Measurements from ENCODE around the gene HDHD2.
A peak's percentile ranks its signal among the peaks of the same experiment; 100 is the strongest.
"Not testable (repeated sequence)": the region's sequence is repeated elsewhere in the genome, so short reads cannot be mapped to it uniquely, and the experiment has no call there.

The HDHD2 gene

GRCh38 chr18:47150029-47150823 lies at the start of gene HDHD2:
HDHD2 (minus strand) TSS chr18:47150500; CDS start chr18:47136439, 14,061 bp downstream.
- peak; percentile 53 to 74 (median 62) for DNase-seq

GRCh38 chr18:47195961-47196360 lies 45.7 kb upstream of the HDHD2 start:
- DNase-seq: not testable (repeated sequence)

- no peak for DNase-seq
Measured at GRCh38 chr18:47191961-47192360, 41.7 kb upstream of the HDHD2 start.

GRCh38 chr18:47187721-47188120 lies 37.4 kb upstream of the HDHD2 start:
- no peak for DNase-seq

GRCh38 chr18:47184419-47185050 lies 34.2 kb upstream of the HDHD2 start:
- DNase-seq: peak in 2 of 6 experiments; percentile 2 to 5

GRCh38 chr18:47182156-47182555 lies 31.9 kb upstream of the HDHD2 start:
- not testable (repeated sequence) for DNase-seq

- DNase-seq: no peak
Measured at GRCh38 chr18:47180765-47181164, 30.5 kb upstream of the HDHD2 start.

GRCh38 chr18:47179520-47179919 lies 29.2 kb upstream of the HDHD2 start:
- DNase-seq: no peak

GRCh38 chr18:47175898-47176575 lies 25.7 kb upstream of the HDHD2 start, which contains the start of gene IER3IP1:
IER3IP1 (minus strand) TSS chr18:47176364; CDS start chr18:47176277, 87 bp downstream.
- DNase-seq: peak; percentile 73 to 88 (median 81)

- no peak for DNase-seq
Measured at GRCh38 chr18:47175283-47175897, 25.1 kb upstream of the HDHD2 start.

GRCh38 chr18:47174545-47175116 lies 24.3 kb upstream of the HDHD2 start:
- no peak for DNase-seq

- DNase-seq: no peak
Measured at GRCh38 chr18:47172476-47172875, 22.2 kb upstream of the HDHD2 start.

- no peak for DNase-seq
Measured at GRCh38 chr18:47168913-47169312, 18.6 kb upstream of the HDHD2 start.

- no peak for DNase-seq
Measured at GRCh38 chr18:47168509-47168908, 18.2 kb upstream of the HDHD2 start.

- no peak for DNase-seq
Measured at GRCh38 chr18:47166294-47166693, 16.0 kb upstream of the HDHD2 start.

GRCh38 chr18:47163241-47163640 lies 12.9 kb upstream of the HDHD2 start:
- DNase-seq: no peak

- no peak for DNase-seq
Measured at GRCh38 chr18:47160256-47160655, 10.0 kb upstream of the HDHD2 start.

- DNase-seq: not testable (repeated sequence)
Measured at GRCh38 chr18:47158404-47158803, 8.1 kb upstream of the HDHD2 start.

- DNase-seq: no peak
Measured at GRCh38 chr18:47151439-47151838, 1.1 kb upstream of the HDHD2 start.

- DNase-seq: peak in 3 of 6 experiments; percentile 14 to 44 (median 33)
Measured at GRCh38 chr18:47150824-47151366, 595 bp upstream of the HDHD2 start.

GRCh38 chr18:47149457-47150028 lies 757 bp downstream of the HDHD2 start:
- no peak for DNase-seq

GRCh38 chr18:47146206-47146605 lies 4.1 kb downstream of the HDHD2 start:
- DNase-seq: no peak

Measured in stimulated activated naive CD4-positive, alpha-beta T cell (primary cell).